Osteoblast (primary cell): ENCODE data around the gene SSRP1. TPM values are rescaled to one million over a fixed set of nuclear protein-coding genes. Genes with fewer than 3 reads are reported as not detected.

Experiments used
- DNase-seq: peaks from one replicate; pipeline ENCODE4 v3.0.0; 2011; ENCODE audit warnings: low spot score, mixed read lengths; ENCODE audit not compliant: insufficient read length; ENCODE audit errors: missing footprints
- H2AFZ ChIP-seq: 2 replicates; pipeline ENCODE4 v1.6.0; 2011; ENCODE audit warnings: mild to moderate bottlenecking, low read length
- H3K27ac ChIP-seq: 2 replicates; pipeline ENCODE4 v1.5.1; 2011; ENCODE audit warnings: mild to moderate bottlenecking, low read depth, low read length, moderate library complexity
- H3K27me3 ChIP-seq: 2 replicates; pipeline ENCODE4 v1.6.0; 2012; ENCODE audit warnings: mild to moderate bottlenecking, control low read depth, inconsistent platforms, low read length, moderate library complexity; ENCODE audit not compliant: insufficient read depth
- H3K36me3 ChIP-seq: 2 replicates; pipeline ENCODE4 v1.5.1; 2011; ENCODE audit warnings: mild to moderate bottlenecking, low read length, control low read depth, moderate library complexity; ENCODE audit not compliant: insufficient read depth
- H3K4me1 ChIP-seq: 2 replicates; pipeline ENCODE4 v1.5.1; 2011; ENCODE audit warnings: mild to moderate bottlenecking, low read length, control low read depth, moderate library complexity; ENCODE audit not compliant: insufficient read depth
- H3K4me2 ChIP-seq: 2 replicates; pipeline ENCODE4 v1.6.0; 2011; ENCODE audit warnings: mild to moderate bottlenecking, low read length; ENCODE audit not compliant: insufficient read depth
- H3K4me3 ChIP-seq: fragments of 200-600 bp; sonication (generic); 3 replicates; pipeline ENCODE4 v1.5.1; 2012; ENCODE audit warnings: mild to moderate bottlenecking, low read length, inconsistent platforms; ENCODE audit not compliant: insufficient read depth
- H3K79me2 ChIP-seq: 2 replicates; pipeline ENCODE4 v1.6.0; 2012; ENCODE audit warnings: mild to moderate bottlenecking, low read length, control low read depth, inconsistent platforms; ENCODE audit not compliant: insufficient read depth
- H3K9me3 ChIP-seq: 2 replicates; pipeline ENCODE4 v1.5.1; 2011; ENCODE audit warnings: low read depth, low read length, control low read depth
- H4K20me1 ChIP-seq: 2 replicates; pipeline ENCODE4 v1.6.0; 2012; ENCODE audit warnings: mild to moderate bottlenecking, low read length, control low read depth; ENCODE audit not compliant: insufficient read depth
- total RNA-seq: library from RNA; depleted of rRNA; stranded (reverse); fragments of >200 nt; gene quantifications from 2 replicates; pipeline ENCODE4 v1.2.3, GENCODE V29; 2012
- TF ChIP-seq, protein P1 (sequence below): IDR thresholded peaks from 2 replicates; pipeline ENCODE4 v1.5.1; 2011; ENCODE audit warnings: mild to moderate bottlenecking, low read depth, low read length, moderate library complexity; ENCODE audit errors: extremely low read depth

The SSRP1 gene
- total RNA-seq, 1 donor = 55.4 TPM

DNA sequence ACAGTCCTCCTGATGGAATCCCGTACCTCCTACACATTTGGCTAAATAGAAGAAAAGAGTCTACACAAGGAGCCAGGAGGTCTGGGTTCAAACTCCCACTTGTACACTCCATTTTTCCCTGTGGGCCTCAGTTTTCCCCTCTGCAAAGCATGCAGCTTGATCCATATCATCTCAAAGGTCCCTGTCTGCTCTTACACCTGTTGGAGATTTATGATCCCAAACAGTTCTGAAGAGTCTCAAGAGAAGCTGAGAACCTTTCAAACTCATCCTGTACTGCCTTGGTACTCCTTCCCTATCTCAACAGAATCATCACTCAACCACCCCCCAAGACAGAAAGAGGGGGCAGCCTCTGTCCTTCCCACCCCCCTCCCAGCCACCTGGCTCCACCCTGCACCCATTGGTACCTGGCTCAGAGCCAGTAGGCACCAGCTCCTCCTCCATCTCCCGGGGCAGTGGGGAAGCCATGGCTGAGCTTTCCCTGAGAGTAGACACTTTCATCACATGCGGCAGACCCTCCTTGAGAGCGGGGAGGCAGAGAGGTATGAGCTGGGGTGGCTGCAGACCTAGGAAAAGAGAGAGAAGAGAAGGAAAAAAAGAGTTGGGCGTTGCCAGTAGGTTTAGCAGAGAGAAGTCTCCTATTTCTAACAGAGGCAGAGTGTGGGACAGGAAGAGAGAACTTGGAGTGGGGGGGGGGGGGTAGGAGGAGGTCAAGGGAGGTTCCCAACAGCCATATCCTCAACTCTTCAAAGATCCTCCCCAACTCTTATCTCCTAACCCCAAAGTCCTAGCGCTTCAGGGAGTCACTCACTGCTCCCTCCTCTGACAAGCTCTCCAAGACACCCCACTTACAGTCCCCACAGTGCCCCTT, 14.1 kb downstream of the SSRP1 start:
- TF ChIP-seq, protein P1, sequence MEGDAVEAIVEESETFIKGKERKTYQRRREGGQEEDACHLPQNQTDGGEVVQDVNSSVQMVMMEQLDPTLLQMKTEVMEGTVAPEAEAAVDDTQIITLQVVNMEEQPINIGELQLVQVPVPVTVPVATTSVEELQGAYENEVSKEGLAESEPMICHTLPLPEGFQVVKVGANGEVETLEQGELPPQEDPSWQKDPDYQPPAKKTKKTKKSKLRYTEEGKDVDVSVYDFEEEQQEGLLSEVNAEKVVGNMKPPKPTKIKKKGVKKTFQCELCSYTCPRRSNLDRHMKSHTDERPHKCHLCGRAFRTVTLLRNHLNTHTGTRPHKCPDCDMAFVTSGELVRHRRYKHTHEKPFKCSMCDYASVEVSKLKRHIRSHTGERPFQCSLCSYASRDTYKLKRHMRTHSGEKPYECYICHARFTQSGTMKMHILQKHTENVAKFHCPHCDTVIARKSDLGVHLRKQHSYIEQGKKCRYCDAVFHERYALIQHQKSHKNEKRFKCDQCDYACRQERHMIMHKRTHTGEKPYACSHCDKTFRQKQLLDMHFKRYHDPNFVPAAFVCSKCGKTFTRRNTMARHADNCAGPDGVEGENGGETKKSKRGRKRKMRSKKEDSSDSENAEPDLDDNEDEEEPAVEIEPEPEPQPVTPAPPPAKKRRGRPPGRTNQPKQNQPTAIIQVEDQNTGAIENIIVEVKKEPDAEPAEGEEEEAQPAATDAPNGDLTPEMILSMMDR = no peak
- peaks cover 45% of the 10 kb centered on the region for H3K4me1 ChIP-seq
- no peaks in the 10 kb centered on the region for H3K27me3 ChIP-seq
- H2AFZ ChIP-seq = peak overlapping the region; percentile 69
- H3K4me3 ChIP-seq = peak overlapping the region; percentile 96
- H4K20me1 ChIP-seq = peaks cover 44% of the 10 kb centered on the region
- no peaks in the 10 kb centered on the region for H3K9me3 ChIP-seq
- H3K79me2 ChIP-seq = peaks cover 70% of the 10 kb centered on the region
- peaks cover 48% of the 10 kb centered on the region for H3K36me3 ChIP-seq
- peak overlapping the region; percentile 97 for H3K27ac ChIP-seq
- H3K4me2 ChIP-seq = peak overlapping the region; percentile 96
- peak; percentile 87 for DNase-seq

DNA sequence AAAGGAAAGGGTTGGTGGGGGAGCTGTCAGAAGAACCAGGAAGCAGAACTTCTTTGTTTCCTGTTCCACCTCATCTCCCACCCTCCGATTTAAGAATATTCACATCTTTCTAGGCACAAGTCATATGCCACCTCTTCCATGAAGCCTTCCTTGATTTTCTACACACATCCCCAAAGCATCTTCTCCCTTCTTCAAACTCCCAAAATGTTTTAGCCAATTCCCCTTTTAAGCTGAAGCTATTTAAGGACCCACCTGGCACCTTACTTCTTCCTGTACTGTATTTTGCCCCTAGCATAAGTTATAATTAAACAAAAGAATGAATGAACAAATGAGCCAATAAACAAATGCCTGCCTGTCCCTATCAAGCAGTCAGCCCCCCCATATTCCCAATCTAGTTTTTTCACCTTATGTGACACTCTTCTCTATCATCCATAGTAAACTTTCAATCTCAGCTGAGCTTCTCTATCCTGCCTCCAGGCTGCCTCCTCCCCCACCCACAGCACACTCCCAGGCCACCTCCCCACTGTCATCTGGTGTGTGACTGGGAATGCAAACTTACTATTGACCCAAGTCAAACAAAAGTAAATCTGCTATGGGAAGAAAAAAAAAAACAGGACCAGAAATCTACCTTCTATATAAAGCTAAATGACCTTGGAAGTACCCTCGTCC, 14.8 kb downstream of the SSRP1 start:
- Histone ChIP-seq H2AFZ (no peak overlapping the region), H3K27ac (peak overlapping the region; percentile 97), H3K79me2 (peaks cover 78% of the 10 kb centered on the region), H3K4me3 (no peak overlapping the region), H4K20me1 (peaks cover 52% of the 10 kb centered on the region), H3K36me3 (peaks cover 48% of the 10 kb centered on the region), H3K27me3 (no peaks in the 10 kb centered on the region), H3K4me2 (peak overlapping the region; percentile 96), H3K4me1 (peaks cover 41% of the 10 kb centered on the region), H3K9me3 (no peaks in the 10 kb centered on the region)
- peak; percentile 74 for DNase-seq
- TF ChIP-seq, protein P1 = no peak

DNA sequence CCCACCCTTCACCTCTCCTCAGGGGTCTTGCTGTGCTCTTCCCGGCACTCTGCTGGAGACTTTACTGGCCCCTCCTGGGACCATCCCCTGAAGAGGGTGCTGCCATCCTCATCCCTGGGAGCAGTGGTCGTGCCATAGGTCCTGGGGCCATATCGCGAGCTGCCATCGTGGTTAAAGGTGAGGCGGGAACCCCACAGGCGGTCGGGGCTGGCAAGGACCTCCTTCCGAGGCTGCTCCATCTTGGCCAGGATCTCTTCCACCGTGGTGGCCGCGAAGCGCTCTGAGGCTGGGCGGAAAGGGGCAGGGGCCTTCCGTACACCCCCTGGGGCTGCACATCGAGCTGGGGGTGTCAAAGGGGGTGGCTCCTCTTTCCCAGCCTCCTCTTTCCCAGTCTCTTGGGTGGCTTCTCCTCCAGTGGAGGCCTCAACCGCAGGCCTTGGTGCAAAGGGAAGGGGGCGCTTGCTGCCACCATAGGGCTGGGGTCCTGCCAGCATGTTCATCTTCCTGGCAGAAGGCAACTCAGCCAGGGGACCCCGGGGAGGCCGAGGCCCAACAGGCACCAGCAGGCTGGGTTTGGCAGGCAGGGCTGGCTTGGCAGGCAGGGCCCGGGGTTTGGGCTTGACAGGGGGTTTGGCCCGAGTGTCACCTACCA, 15.5 kb downstream of the SSRP1 start:
- H3K4me1 ChIP-seq = peaks cover 35% of the 10 kb centered on the region
- no peak overlapping the region for H3K4me2 ChIP-seq
- H3K27ac ChIP-seq = no peak overlapping the region
- TF ChIP-seq, protein P1 = no peak
- DNase-seq = peak; percentile 57
- H3K9me3 ChIP-seq = no peaks in the 10 kb centered on the region
- peaks cover 58% of the 10 kb centered on the region for H4K20me1 ChIP-seq
- H3K79me2 ChIP-seq = peaks cover 85% of the 10 kb centered on the region
- no peaks in the 10 kb centered on the region for H3K27me3 ChIP-seq
- H2AFZ ChIP-seq = no peak overlapping the region
- peaks cover 55% of the 10 kb centered on the region for H3K36me3 ChIP-seq
- H3K4me3 ChIP-seq = no peak overlapping the region
